NCI-H226 (cell line): ENCODE measurements around the gene DOCK1.
A peak's percentile ranks its signal among the peaks of the same experiment; 100 is the strongest.
"Not testable (repeated sequence)": the region's sequence is repeated elsewhere in the genome, so short reads cannot be mapped to it uniquely, and the experiment has no call there.

ENCODE experiments used
- DNase-seq: peaks from one replicate; pipeline ENCODE4 v3.0.0-alpha.2; 2015

DOCK1 gene

GRCh38 chr10:126926568-126926967, 21.3 kb downstream of the DOCK1 start:
- no peak for DNase-seq

GRCh38 chr10:126927799-126928198, 22.6 kb downstream of the DOCK1 start:
- DNase-seq, result no peak

GRCh38 chr10:126928274-126928673, 23.0 kb downstream of the DOCK1 start:
- DNase-seq, result no peak

GRCh38 chr10:126929391-126929790, 24.2 kb downstream of the DOCK1 start:
- DNase-seq, result no peak

GRCh38 chr10:126930131-126930882, 25.1 kb downstream of the DOCK1 start:
- DNase-seq, result no peak

GRCh38 chr10:126930883-126931503, 25.8 kb downstream of the DOCK1 start:
- no peak for DNase-seq

GRCh38 chr10:126931544-126931943, 26.3 kb downstream of the DOCK1 start:
- DNase-seq, result no peak

GRCh38 chr10:126932516-126932915, 27.3 kb downstream of the DOCK1 start:
- no peak for DNase-seq

GRCh38 chr10:126933116-126933515, 27.9 kb downstream of the DOCK1 start:
- DNase-seq, result no peak

- DNase-seq, result peak; percentile 15
Measured at GRCh38 chr10:126935263-126935946, 30.2 kb downstream of the DOCK1 start.

GRCh38 chr10:126937026-126937425, 31.8 kb downstream of the DOCK1 start:
- DNase-seq, result no peak

- not testable (repeated sequence) for DNase-seq
Measured at GRCh38 chr10:126938121-126938520, 32.9 kb downstream of the DOCK1 start.

- no peak for DNase-seq
Measured at GRCh38 chr10:126939706-126940105, 34.5 kb downstream of the DOCK1 start.

- no peak for DNase-seq
Measured at GRCh38 chr10:126940670-126941310, 35.6 kb downstream of the DOCK1 start.

- no peak for DNase-seq
Measured at GRCh38 chr10:126944191-126944590, 39.0 kb downstream of the DOCK1 start.

GRCh38 chr10:126945351-126946030, 40.3 kb downstream of the DOCK1 start:
- no peak for DNase-seq

- DNase-seq, result no peak
Measured at GRCh38 chr10:126946746-126947145, 41.5 kb downstream of the DOCK1 start.

GRCh38 chr10:126948355-126949160, 43.3 kb downstream of the DOCK1 start:
- no peak for DNase-seq

- no peak for DNase-seq
Measured at GRCh38 chr10:126949161-126949503, 43.9 kb downstream of the DOCK1 start.

- no peak for DNase-seq
Measured at GRCh38 chr10:126950401-126951105, 45.3 kb downstream of the DOCK1 start.

- DNase-seq, result no peak
Measured at GRCh38 chr10:126953886-126954285, 48.7 kb downstream of the DOCK1 start.
